HuH-7 (cell line): ENCODE measurements around the gene GCNT3.
A peak's percentile ranks its signal among the peaks of the same experiment; 100 is the strongest.

Experiments
- DNase-seq: peaks from one replicate; pipeline ENCODE4 v3.0.0; 2011; ENCODE audit warnings: low spot score

The GCNT3 gene, protein sequence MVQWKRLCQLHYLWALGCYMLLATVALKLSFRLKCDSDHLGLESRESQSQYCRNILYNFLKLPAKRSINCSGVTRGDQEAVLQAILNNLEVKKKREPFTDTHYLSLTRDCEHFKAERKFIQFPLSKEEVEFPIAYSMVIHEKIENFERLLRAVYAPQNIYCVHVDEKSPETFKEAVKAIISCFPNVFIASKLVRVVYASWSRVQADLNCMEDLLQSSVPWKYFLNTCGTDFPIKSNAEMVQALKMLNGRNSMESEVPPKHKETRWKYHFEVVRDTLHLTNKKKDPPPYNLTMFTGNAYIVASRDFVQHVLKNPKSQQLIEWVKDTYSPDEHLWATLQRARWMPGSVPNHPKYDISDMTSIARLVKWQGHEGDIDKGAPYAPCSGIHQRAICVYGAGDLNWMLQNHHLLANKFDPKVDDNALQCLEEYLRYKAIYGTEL

GRCh38 chr15:59611276-59612260 is at the start of gene GCNT3:
GCNT3 (plus strand) TSS chr15:59611783; CDS start chr15:59618239, 6,456 bp downstream.
- DNase-seq = peak; percentile 81

DNA sequence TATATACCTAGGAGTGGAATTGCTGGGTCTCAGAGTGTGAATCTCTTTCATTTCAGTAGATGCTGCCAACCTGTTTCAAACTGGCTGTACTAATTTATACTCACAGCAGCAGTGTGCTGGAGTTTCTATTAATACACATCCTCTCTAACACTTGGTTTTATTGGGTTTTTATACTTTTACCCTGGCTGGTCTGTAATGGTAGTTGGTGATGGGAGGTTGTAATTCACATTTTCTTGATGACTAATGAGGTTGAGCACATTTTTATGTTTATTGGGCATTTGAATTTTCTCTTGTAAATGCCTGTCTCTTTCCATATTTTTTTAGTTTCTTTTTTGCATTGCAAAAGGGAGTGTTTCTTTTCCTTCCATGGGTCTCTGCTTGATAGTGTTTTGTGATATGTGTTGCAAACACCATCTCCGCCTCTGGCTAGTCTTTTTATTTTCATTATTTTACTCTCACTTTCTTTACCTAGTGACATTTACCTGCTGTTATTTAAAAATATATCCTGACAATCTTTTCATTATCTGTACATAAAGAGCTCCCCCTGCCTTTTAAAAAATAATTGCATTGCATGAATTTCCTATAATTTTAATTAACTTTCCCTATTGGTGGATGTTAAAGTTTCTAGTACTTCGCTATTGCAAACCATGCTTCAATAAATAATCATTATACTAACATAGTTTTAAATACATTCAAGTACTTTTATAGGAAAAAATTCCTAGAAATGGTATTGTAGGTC is 49.0 kb upstream of the GCNT3 start:
- no peak for DNase-seq

- no peak for DNase-seq
These were observed 46.3 kb upstream of the GCNT3 start for GRCh38 chr15:59565299-59565698.

DNA sequence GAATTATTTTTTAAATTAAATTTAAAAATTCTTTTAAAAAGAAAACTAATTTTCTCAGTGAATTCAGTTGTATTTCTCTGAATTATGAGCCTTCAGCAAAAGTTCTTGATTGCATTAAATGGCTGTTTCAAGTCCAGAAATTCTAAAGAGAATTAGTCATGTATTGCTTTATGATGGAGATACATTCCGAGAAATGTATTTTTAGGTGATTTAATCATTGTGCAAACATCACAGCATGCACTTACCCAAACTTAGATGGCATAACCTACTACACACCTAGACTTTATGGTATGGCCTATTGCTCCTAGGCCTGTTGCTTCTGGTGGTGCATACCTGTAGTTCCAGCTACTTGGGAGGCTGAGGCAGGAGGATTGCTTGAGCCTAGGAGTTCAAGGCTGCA is 44.3 kb upstream of the GCNT3 start:
- DNase-seq = no peak

DNA sequence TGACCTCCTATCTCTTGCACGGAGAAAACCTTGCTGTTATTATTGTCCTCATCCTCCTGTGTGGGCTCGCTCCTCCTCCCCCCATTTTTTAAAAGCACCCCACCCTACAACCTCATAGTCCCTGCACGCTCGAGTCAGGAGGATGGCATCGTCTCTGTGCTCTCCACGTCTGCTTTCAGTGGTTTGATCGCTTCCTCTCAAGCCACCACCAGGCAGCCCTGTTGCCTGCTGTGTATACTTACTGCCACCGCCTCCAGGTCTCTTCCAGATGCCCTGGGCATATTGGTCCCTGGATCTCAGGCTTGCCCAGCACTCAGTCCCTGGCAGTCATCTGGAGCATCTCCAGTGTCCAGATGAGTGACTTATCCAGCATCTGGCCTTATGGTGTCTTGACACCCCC is 42.1 kb upstream of the GCNT3 start:
- no peak for DNase-seq

GRCh38 chr15:59570315-59570714 is 41.3 kb upstream of the GCNT3 start:
- no peak for DNase-seq

DNA sequence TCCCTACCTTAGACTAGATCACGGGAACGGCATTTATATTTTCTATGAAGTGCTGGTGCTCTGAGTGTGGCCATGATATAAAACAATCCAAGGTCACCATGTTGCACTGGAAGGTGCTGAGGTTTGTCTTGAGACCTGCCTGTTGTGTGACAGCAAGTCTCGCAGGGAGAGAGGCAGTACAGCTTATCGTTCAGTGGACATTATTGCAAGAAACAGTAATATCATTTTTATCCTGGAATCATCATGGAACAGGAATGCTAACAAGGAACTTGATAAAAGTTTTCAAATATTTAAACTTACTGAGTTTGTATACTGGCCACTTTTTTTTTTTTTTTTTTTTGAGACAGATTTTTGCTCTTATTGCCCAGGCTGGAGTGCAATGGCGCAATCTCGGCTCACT is 40.0 kb upstream of the GCNT3 start:
- DNase-seq = no peak

- no peak for DNase-seq
These were observed 28.5 kb upstream of the GCNT3 start for GRCh38 chr15:59583088-59583487.

DNA sequence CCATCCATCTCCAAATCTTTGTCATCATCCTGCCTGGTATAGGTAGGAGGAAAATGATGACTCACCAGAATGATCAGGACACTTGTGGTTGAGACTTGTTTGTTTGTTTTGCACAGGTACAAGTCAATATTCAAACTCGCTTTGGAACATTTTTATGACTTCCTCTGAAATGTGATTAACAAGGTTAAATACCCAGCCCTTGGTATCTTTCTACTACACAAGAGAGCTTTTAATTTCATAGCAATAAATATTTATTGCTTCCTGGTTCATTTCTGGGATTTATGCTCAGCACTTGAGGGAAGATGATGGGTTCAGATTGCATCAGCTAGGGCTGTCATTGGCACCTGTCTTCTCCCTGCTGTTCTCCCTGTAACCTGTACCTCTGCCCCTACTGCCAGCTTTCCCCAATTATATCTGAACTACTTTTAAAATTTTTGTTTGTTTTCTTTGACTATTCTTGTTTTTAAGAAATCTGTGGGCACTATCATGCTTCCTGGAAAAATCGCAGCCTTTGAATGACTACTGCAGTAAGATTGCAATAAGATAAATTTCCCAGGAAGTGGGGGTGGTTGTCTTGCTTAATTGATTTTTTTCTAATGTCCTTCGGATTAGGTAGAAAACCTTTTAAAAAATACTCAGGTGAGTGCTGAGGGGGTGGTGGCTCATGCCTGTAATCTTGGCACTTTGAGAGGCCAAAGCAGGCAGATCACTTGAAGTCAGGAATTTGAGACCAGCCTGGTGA is 24.3 kb upstream of the GCNT3 start:
- DNase-seq = no peak

DNA sequence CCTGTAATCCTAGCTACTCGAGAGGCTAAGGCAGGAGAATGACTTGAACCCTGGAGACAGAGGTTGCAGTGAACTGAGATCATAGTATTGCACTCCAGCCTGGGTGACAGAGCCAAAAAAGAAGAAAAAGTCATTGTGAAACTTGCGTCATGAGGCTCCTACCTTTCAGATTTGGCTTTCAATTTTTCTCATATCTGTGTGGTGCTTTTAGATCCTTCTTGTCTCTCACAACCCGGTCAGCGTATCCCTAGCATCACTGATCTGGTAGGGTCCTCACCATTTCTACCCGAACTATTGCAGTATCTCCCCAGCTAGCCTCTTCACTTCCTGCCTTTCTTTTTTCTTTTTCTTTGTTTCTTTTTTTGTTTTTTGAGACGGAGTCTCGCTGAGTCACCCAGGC is 21.6 kb upstream of the GCNT3 start:
- DNase-seq = no peak

GRCh38 chr15:59591356-59591755 is 20.2 kb upstream of the GCNT3 start:
- DNase-seq = no peak

GRCh38 chr15:59594493-59594942 is 17.1 kb upstream of the GCNT3 start:
- peak; percentile 49 for DNase-seq

DNA sequence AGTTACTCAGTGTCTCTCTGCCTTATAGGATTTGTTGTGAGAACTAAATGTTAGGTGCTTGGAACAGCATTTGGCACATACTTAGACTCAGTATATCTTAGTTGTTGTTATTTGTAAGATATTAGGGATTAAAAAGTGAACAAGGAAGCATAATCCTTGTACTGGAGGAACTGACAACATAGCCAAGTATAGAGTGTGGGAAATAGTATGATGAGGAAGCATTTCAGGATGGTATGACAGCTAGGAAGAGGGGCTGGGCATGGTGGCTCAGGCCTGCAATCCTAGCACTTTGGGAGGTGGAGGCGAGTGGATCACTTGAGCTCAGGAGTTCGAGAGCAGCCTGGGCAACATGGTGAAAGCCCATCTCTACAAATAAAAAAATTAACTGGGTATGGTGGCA is 16.6 kb upstream of the GCNT3 start:
- DNase-seq = no peak

- peak; percentile 17 for DNase-seq
These were observed 16.1 kb upstream of the GCNT3 start for GRCh38 chr15:59595434-59595915.

GRCh38 chr15:59596640-59597039 is 14.9 kb upstream of the GCNT3 start:
- DNase-seq = no peak

GRCh38 chr15:59598461-59598860 is 13.1 kb upstream of the GCNT3 start:
- DNase-seq = no peak

- no peak for DNase-seq
These were observed 5.6 kb upstream of the GCNT3 start for GRCh38 chr15:59605994-59606393.

DNA sequence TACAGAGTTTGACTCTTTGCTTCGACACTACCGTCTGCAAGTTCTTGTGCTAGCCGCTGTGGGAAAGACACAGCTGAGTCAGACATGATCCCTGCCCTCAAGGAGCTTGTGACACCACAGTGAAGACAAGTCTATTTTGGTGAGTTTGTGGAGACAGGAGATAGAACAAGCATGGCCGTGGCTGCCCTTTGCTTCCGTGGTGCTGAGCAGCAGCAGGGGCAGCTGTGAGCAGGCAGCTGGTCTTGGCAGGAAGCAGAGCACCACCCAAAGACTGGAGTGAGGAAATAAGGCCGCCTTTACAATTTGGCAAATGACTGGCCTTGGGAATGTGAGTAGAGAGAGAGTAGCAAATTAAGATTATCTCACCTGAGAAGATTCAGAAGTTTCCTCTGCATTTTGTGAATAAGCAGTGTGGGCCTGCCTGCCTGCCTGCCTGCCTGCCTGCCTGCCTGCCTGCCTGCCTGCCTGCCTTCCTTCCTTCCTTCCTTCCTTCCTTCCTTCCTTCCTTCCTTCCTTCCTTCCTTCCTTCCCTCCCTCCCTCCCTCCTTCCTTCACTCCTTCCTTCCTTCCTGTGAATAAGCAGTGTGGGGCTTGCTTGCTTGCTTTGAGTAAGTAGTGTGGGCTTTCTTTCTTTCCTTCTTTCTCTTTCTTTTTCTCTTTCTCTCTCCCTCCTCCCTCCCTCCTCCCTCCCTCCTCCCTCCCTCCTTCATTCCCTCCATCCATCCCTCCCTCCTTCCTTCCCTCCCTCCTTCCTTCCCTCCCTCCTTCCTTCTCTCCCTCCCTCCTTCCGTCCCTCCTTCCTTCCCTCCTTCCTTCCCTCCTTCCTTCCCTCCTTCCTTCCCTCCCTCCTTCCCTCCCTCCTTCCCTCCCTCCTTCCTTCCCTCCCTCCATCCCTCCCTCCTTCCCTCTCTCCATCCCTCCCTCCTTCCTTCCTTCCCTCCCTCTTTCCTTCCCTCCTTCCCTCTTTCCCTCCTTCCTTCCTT is 1.6 kb upstream of the GCNT3 start:
- no peak for DNase-seq

- DNase-seq = no peak
These were observed 2.6 kb downstream of the GCNT3 start for GRCh38 chr15:59614153-59614552.

GRCh38 chr15:59615661-59616060 is 4.1 kb downstream of the GCNT3 start:
- DNase-seq = no peak
